HG03342 (cell line): ENCODE measurements around the gene WFIKKN2.

ENCODE experiments used
- ATAC-seq: cut with Tn5 transposase; IDR thresholded peaks from one replicate; pipeline ENCODE4 v1.9.1; 2021; ENCODE audit warnings: mild to moderate bottlenecking, moderate library complexity; ENCODE audit not compliant: unreplicated experiment

The WFIKKN2 gene

GRCh38 chr17:50833510-50834428 is 1.6 kb upstream of the WFIKKN2 start:
- ATAC-seq = no peak

- no peak for ATAC-seq
Observed at GRCh38 chr17:50834429-50835300, 721 bp upstream of the WFIKKN2 start.

GRCh38 chr17:50836826-50837225 is 1.4 kb downstream of the WFIKKN2 start:
- ATAC-seq = no peak

GRCh38 chr17:50837286-50837979 is 2.0 kb downstream of the WFIKKN2 start:
- ATAC-seq = no peak

- ATAC-seq = no peak
Observed at GRCh38 chr17:50837980-50838954, 2.9 kb downstream of the WFIKKN2 start.

- ATAC-seq = no peak
Observed at GRCh38 chr17:50839591-50840310, 4.4 kb downstream of the WFIKKN2 start.

- ATAC-seq = no peak
Observed at GRCh38 chr17:50840311-50840851, 5.0 kb downstream of the WFIKKN2 start.

- ATAC-seq = no peak
Observed at GRCh38 chr17:50841277-50841948, 6.0 kb downstream of the WFIKKN2 start.

- no peak for ATAC-seq
Observed at GRCh38 chr17:50841949-50842354, 6.6 kb downstream of the WFIKKN2 start.

GRCh38 chr17:50842506-50843149 is 7.2 kb downstream of the WFIKKN2 start:
- ATAC-seq = no peak

GRCh38 chr17:50843150-50843905 is 7.9 kb downstream of the WFIKKN2 start:
- no peak for ATAC-seq

GRCh38 chr17:50844117-50844700 is 8.8 kb downstream of the WFIKKN2 start:
- ATAC-seq = no peak

- no peak for ATAC-seq
Observed at GRCh38 chr17:50845240-50846147, 10.1 kb downstream of the WFIKKN2 start.

GRCh38 chr17:50847566-50847965 is 12.2 kb downstream of the WFIKKN2 start:
- ATAC-seq = no peak

- ATAC-seq = no peak
Observed at GRCh38 chr17:50848039-50848438, 12.7 kb downstream of the WFIKKN2 start.

GRCh38 chr17:50848711-50849110 is 13.3 kb downstream of the WFIKKN2 start:
- ATAC-seq = no peak
